Prostate gland (tissue), 2 donors: ENCODE results near the gene EPHA6.

Experiments used
- POLR2AphosphoS5 ChIP-seq: sonication (generic); formaldehyde crosslinking; IDR thresholded peaks from one replicate; pipeline ENCODE4 v1.6.1; 2017; ENCODE audit warnings: antibody characterized with exemption
- TF ChIP-seq, protein P1 (sequence below), 4 experiments: fragments of 200-600 bp in 2 of 4; fragments of 450-650 bp in 2 of 4; sonication (generic) in 2 of 4; IDR thresholded peaks; 1 replicate in 3 of 4; 2 replicates in 1 of 4; pipeline ENCODE4 v1.5.1; 2016 to 2019; ENCODE audit warnings: antibody characterized with exemption in 4 of 4, mild to moderate bottlenecking in 2 of 4, moderate library complexity in 2 of 4

DNA sequence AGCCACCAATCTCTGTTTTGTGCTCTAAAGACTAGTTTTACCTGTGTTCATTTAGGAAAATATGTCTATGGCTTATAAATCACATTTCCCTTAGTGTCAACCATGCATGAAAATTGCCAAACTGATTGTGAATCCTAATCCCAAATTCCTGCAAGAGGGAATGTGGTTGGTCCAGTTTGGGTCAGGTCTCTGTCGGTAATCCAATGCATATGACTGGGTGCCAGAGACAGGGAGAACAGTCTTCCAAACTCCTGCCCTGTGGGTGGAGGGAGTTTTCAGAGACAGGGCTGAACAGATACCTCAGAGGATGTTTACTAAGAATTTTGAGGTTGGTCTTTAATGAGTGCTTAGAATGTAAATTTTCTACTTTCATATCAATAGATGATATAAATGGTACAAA, 649.6 kb downstream of the EPHA6 start:
- TF ChIP-seq, protein P1, sequence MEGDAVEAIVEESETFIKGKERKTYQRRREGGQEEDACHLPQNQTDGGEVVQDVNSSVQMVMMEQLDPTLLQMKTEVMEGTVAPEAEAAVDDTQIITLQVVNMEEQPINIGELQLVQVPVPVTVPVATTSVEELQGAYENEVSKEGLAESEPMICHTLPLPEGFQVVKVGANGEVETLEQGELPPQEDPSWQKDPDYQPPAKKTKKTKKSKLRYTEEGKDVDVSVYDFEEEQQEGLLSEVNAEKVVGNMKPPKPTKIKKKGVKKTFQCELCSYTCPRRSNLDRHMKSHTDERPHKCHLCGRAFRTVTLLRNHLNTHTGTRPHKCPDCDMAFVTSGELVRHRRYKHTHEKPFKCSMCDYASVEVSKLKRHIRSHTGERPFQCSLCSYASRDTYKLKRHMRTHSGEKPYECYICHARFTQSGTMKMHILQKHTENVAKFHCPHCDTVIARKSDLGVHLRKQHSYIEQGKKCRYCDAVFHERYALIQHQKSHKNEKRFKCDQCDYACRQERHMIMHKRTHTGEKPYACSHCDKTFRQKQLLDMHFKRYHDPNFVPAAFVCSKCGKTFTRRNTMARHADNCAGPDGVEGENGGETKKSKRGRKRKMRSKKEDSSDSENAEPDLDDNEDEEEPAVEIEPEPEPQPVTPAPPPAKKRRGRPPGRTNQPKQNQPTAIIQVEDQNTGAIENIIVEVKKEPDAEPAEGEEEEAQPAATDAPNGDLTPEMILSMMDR (IDR thresholded peaks at IDR 0.05) = no peak
- no peak for TF ChIP-seq POLR2AphosphoS5
